Fibroblast of mammary gland (primary cell): ENCODE data around the gene RAN.
"Not testable (repeated sequence)": the region's sequence is repeated elsewhere in the genome, so short reads cannot be mapped to it uniquely, and the experiment has no call there.

Experiments
- DNase-seq: peaks from one replicate; pipeline ENCODE4 v3.0.0-alpha.2; 2010; ENCODE audit warnings: low read depth
- H3K4me3 ChIP-seq: 2 replicates; pipeline ENCODE4 v1.5.1; 2011; ENCODE audit warnings: low read depth, mild to moderate bottlenecking, low read length, moderate library complexity; ENCODE audit not compliant: control insufficient read depth
- CTCF ChIP-seq: conservative IDR thresholded peaks from 2 replicates; pipeline ENCODE4 v1.5.1; 2011; ENCODE audit warnings: low read depth, low read length, inconsistent platforms; ENCODE audit not compliant: control insufficient read depth, insufficient read depth

Gene RAN

GRCh38 chr12:130838284-130838950, 33.4 kb upstream of the RAN start:
- TF ChIP-seq CTCF, result no peak
- no peak for DNase-seq
- H3K4me3 ChIP-seq, result peak overlapping the region; percentile 86

GRCh38 chr12:130838951-130839769, 32.7 kb upstream of the RAN start, which contains the start of gene STX2:
TSS of gene STX2 (minus strand) at chr12:130839250. CDS start at chr12:130839099, 151 bp downstream.
- TF ChIP-seq CTCF, result peak; percentile 31
- peak; percentile 75 for DNase-seq
- peak within 1 kb of the TSS; percentile 86 for H3K4me3 ChIP-seq

DNA sequence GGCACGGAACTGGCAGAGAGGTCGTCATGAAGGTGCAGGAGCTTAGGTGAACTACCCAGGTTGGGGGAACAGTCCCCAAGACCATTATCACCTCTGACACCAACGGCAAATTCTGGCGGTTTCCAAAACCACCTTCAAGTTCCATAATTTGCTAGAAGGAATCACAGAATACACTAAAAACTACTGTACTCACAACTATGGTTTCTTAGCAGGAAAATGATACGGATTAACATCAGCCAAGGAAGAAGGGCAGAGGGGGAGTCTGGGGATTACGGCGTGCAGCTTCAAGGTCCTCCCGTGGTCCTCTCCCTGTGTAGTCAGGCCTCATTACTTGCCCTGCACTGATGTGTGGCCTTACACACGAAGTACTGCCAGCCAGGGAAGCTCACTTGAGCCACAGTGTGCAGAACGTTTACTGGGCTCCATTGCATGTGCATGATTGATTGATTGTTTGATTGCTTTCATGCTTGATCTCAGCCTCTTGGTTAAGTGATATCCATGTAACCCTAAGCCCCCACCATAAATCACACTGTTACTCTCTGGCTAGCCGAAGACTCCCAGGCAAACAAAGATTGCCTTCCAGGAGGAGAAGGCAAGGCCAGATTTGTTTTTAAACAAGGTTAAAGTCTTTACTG, 32.0 kb upstream of the RAN start:
- no peak for DNase-seq
- TF ChIP-seq CTCF, result no peak
- peak overlapping the region; percentile 45 for H3K4me3 ChIP-seq

DNA sequence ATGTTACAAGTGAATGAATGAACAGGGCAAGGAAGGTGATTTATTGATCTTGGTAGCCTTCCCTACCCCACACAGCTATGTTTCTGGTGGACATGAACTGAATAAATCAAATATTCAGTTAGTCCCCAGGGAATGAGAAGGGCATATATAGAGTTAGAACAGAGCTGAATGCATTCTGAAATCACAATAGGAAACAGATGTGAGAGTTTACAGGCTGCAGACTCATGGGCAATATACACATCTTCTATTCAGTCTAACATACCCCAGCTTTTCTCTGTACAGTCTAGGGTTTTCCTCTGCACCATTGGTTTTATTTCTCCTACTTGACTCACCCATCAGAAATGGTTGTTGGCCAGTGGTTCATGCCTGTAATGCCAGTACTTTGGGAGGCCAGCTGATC, 25.5 kb upstream of the RAN start:
- DNase-seq, result peak; percentile 87
- no peak overlapping the region for H3K4me3 ChIP-seq
- no peak for TF ChIP-seq CTCF

DNA sequence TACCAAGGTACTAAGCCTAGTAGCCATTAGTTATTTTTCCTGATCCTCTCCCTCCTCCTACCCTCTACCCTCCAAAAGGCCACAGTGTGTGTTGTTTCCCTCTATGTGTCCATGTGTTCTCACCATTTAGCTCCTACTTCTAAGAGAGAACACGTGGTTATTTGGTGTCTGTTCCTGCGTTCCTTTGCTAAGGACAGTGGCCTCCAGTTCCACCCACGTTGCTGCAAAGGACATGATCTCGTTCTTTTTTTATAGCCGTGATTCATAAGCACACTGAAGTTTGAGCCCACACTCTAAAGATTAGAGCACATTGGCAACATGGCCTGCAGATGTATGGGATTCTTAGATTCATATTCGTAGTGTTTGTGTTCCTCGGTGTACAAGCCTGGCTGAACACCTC, 24.8 kb upstream of the RAN start:
- DNase-seq, result peak; percentile 78
- H3K4me3 ChIP-seq, result no peak overlapping the region
- no peak for TF ChIP-seq CTCF

- not testable (repeated sequence) for DNase-seq
Measured at GRCh38 chr12:130848105-130848504, 23.8 kb upstream of the RAN start.

DNA sequence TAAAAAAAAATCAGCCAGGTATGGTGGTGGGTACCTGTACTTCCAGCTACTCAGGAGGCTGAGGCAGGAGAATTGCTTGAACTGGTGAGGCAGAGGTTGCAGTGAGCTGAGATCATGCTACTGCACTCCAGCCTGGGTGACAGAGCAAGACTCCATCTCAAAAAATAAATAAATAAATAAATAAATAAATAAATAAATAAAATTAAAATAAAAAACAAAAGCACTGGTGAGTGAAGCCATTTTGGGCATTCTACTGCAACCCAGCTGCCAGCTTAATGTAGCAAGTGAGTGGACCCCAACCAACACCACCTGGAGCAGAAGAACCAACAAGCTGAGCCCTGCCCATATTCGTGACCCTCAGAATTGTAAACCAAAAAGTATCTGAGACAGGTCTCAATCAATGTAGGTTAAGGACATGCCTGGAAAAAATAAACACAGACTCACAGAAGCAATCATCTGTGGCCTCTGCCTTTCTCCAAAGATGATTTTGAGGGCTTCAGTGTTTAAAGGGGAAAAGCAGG, 23.0 kb upstream of the RAN start:
- H3K4me3 ChIP-seq, DNase-seq: not testable (repeated sequence)

More at GRCh38 chr12:130848105-130848504, 23.8 kb upstream of the RAN start:
- not testable (repeated sequence) for H3K4me3 ChIP-seq
